K562 (cell line): ENCODE results near the gene CST7. TPM values are rescaled to one million over a fixed set of nuclear protein-coding genes. Genes with fewer than 3 reads are reported as not detected.

Experiments used
- ARID2 ChIP-seq: fragments of 450-650 bp; IDR thresholded peaks from 2 replicates; pipeline ENCODE4 v1.6.1; 2017; ENCODE audit warnings: antibody characterized with exemption, mild to moderate bottlenecking
- CREBBP ChIP-seq: IDR thresholded peaks from one replicate; pipeline ENCODE4 v1.6.1; 2012; ENCODE audit warnings: low read depth, mild to moderate bottlenecking, control low read depth, inconsistent platforms, low read length
- KLF13 ChIP-seq: fragments of 450-650 bp; IDR thresholded peaks from 2 replicates; pipeline ENCODE4 v1.6.1; 2016; ENCODE audit warnings: missing genetic modification characterization, low read depth, mild to moderate bottlenecking, missing compliant biosample characterization, moderate library complexity, borderline replicate concordance
- KLF6 ChIP-seq: fragments of 250-450 bp; sonication (Bioruptor Pico); IDR thresholded peaks from 2 replicates; pipeline ENCODE4 v1.4.0; 2020; ENCODE audit warnings: mild to moderate bottlenecking, moderate library complexity, borderline replicate concordance
- PKNOX1 ChIP-seq: fragments of 450-650 bp; IDR thresholded peaks from 2 replicates; pipeline ENCODE4 v1.6.1; 2016
- REST ChIP-seq, 2 experiments: fragments of 450-650 bp; formaldehyde crosslinking in 1 of 2; IDR thresholded peaks; 2 replicates each; pipeline versions ENCODE4 v1.4.0 to v1.6.1; 2014 to 2020; ENCODE audit warnings: mild to moderate bottlenecking in 2 of 2, borderline replicate concordance in 1 of 2, low read depth in 1 of 2
- SRSF7 ChIP-seq: fragments of 200-400 bp; formaldehyde crosslinking; optimal IDR thresholded peaks from 2 replicates; pipeline ENCODE3; 2017; ENCODE audit warnings: mild to moderate bottlenecking, low read depth, low read length
- ZBTB5 ChIP-seq: fragments of 450-650 bp; IDR thresholded peaks from 2 replicates; pipeline ENCODE4 v1.6.1; 2017; ENCODE audit warnings: antibody characterized with exemption
- ZKSCAN8 ChIP-seq: fragments of 200-800 bp; sonication (Bioruptor generic); IDR thresholded peaks from 2 replicates; pipeline ENCODE4 v1.6.1; 2016; ENCODE audit warnings: missing genetic modification characterization, missing compliant biosample characterization
- ZNF398 ChIP-seq: fragments of 250-450 bp; sonication (Bioruptor Pico); IDR thresholded peaks from 2 replicates; pipeline ENCODE4 v1.8.0; 2021; ENCODE audit warnings: moderate library complexity, mild to moderate bottlenecking, inconsistent platforms
- ZNF551 ChIP-seq: fragments of 250-450 bp; sonication (Bioruptor Pico); IDR thresholded peaks from 2 replicates; pipeline ENCODE4 v1.5.0; 2021; ENCODE audit warnings: mild to moderate bottlenecking, moderate library complexity
- ZNF584 ChIP-seq: fragments of 200-800 bp; sonication (Bioruptor generic); IDR thresholded peaks from 2 replicates; pipeline ENCODE4 v1.6.1; 2016; ENCODE audit warnings: low read depth, mild to moderate bottlenecking, missing genetic modification characterization, missing compliant biosample characterization
- ZNF79 ChIP-seq: fragments of 250-450 bp; sonication (Bioruptor Pico); IDR thresholded peaks from 2 replicates; pipeline ENCODE4 v1.4.0; 2020; ENCODE audit warnings: low read depth, mild to moderate bottlenecking, moderate library complexity
- polyA plus RNA-seq, 8 experiments: library from polyadenylated mRNA; depleted of rRNA in 4 of 8; stranded (reverse) in 5 of 8; unstranded in 3 of 8; fragments of >200 nt; fragmentation: Nextera tagmentation in 2 of 8; fragmentation: Illumina TruSeq in 1 of 8; extraction: Ambion mirVana in 2 of 8; extraction: Trizol in 1 of 8; gene quantifications; 2 replicates each; pipeline versions ENCODE4 v1.2.1 to v1.2.3, GENCODE V29; 2011 to 2014; ENCODE audit warnings: inconsistent platforms in 1 of 8, missing spikeins in 1 of 8
- total RNA-seq, 7 experiments: library from RNA; depleted of rRNA in 6 of 7; stranded (reverse); fragments of >200 nt in 6 of 7; fragmentation: Illumina TruSeq in 2 of 7; extraction: Trizol in 2 of 7; gene quantifications; 2 replicates each; pipeline versions ENCODE4 v1.2.1 to v1.2.3, GENCODE V29; 2011 to 2021; ENCODE audit warnings: low replicate concordance in 1 of 7

The CST7 gene
- total and polyA plus RNA-seq, 9 of the 15 experiments (the other 6 are each of a cell fraction or from before 2014, with no cell fraction given), result not detected

GRCh38 chr20:24992487-24993205, 43.6 kb downstream of the CST7 start, which contains the start of gene APMAP (continued):
- no peak for TF ChIP-seq ZBTB5
- TF ChIP-seq REST (IDR thresholded peaks at IDR 0.05; ENCODE audit: borderline replicate concordance), result peak; percentile 44
- TF ChIP-seq REST (CRISPR knock-in tag; IDR thresholded peaks at IDR 0.05; ENCODE audit: low read depth), result 0 out of 2 replicates have a peak, but pooled peaks have one; percentile 15
- TF ChIP-seq SRSF7, result no peak
- no peak for TF ChIP-seq ZNF584
- TF ChIP-seq ZNF79 (CRISPR knock-in tag), result 0 out of 2 replicates have a peak, but pooled peaks have one; percentile 24
- TF ChIP-seq ARID2, result no peak
- TF ChIP-seq PKNOX1, result 0 out of 2 replicates have a peak, but pooled peaks have one; percentile 16
- TF ChIP-seq CREBBP, result no peak
- TF ChIP-seq ZNF551 (CRISPR knock-in tag), result no peak
- no peak for TF ChIP-seq KLF13 (tag)
- no peak for TF ChIP-seq ZKSCAN8 (CRISPR knock-in tag)
- TF ChIP-seq KLF6, result no peak
- TF ChIP-seq ZNF398 (CRISPR knock-in tag), result no peak
